ENCODE data around the gene GID4.
A peak's percentile ranks its signal among the peaks of the same experiment; 100 is the strongest.

Gene GID4

GRCh38 chr17:18017958-18018357 is 21.2 kb upstream of the GID4 start:
- no peak for DNase-seq

GRCh38 chr17:18018411-18018921 is 20.7 kb upstream of the GID4 start:
- no peak for DNase-seq

- DNase-seq: no peak
These were observed 19.4 kb upstream of the GID4 start for GRCh38 chr17:18019838-18020154.

- no peak for DNase-seq
These were observed 18.2 kb upstream of the GID4 start for GRCh38 chr17:18020971-18021370.

- DNase-seq: no peak
These were observed 17.8 kb upstream of the GID4 start for GRCh38 chr17:18021372-18021771.

GRCh38 chr17:18025241-18025944 is 13.8 kb upstream of the GID4 start:
- no peak for DNase-seq

GRCh38 chr17:18025945-18026776 is 13.0 kb upstream of the GID4 start:
- no peak for DNase-seq

- DNase-seq: no peak
These were observed 11.9 kb upstream of the GID4 start for GRCh38 chr17:18027280-18027679.

- DNase-seq: no peak
These were observed 10.9 kb upstream of the GID4 start for GRCh38 chr17:18028114-18028951.

- no peak for DNase-seq
These were observed 10.2 kb upstream of the GID4 start for GRCh38 chr17:18028952-18029540.

- DNase-seq: peak; percentile 12
These were observed 7.3 kb upstream of the GID4 start for GRCh38 chr17:18031955-18032354.

GRCh38 chr17:18033442-18034099 is 5.6 kb upstream of the GID4 start:
- DNase-seq: peak; percentile 89

GRCh38 chr17:18035704-18036103 is 3.5 kb upstream of the GID4 start:
- no peak for DNase-seq

GRCh38 chr17:18037486-18037885 is 1.7 kb upstream of the GID4 start:
- no peak for DNase-seq

GRCh38 chr17:18038149-18038850 is 908 bp upstream of the GID4 start:
- peak; percentile 21 for DNase-seq

- DNase-seq: no peak
These were observed 490 bp downstream of the GID4 start for GRCh38 chr17:18039535-18040260.

GRCh38 chr17:18040261-18040858 is 1.2 kb downstream of the GID4 start:
- DNase-seq: no peak

GRCh38 chr17:18041776-18042175 is 2.6 kb downstream of the GID4 start:
- no peak for DNase-seq

GRCh38 chr17:18042983-18043382 is 3.8 kb downstream of the GID4 start:
- DNase-seq: no peak

GRCh38 chr17:18043491-18043890 is 4.3 kb downstream of the GID4 start:
- peak; percentile 4 for DNase-seq

GRCh38 chr17:18044609-18045008 is 5.4 kb downstream of the GID4 start:
- no peak for DNase-seq
